Islet of Langerhans (tissue), 1 donor: ENCODE results near the gene ADGRA3.

ENCODE experiments used
- FAIRE-seq: peaks from one replicate; lab custom pipeline; 2011; peaks lifted over from hg19 to GRCh38; lab: Jason Lieb, UNC

ADGRA3 gene, protein sequence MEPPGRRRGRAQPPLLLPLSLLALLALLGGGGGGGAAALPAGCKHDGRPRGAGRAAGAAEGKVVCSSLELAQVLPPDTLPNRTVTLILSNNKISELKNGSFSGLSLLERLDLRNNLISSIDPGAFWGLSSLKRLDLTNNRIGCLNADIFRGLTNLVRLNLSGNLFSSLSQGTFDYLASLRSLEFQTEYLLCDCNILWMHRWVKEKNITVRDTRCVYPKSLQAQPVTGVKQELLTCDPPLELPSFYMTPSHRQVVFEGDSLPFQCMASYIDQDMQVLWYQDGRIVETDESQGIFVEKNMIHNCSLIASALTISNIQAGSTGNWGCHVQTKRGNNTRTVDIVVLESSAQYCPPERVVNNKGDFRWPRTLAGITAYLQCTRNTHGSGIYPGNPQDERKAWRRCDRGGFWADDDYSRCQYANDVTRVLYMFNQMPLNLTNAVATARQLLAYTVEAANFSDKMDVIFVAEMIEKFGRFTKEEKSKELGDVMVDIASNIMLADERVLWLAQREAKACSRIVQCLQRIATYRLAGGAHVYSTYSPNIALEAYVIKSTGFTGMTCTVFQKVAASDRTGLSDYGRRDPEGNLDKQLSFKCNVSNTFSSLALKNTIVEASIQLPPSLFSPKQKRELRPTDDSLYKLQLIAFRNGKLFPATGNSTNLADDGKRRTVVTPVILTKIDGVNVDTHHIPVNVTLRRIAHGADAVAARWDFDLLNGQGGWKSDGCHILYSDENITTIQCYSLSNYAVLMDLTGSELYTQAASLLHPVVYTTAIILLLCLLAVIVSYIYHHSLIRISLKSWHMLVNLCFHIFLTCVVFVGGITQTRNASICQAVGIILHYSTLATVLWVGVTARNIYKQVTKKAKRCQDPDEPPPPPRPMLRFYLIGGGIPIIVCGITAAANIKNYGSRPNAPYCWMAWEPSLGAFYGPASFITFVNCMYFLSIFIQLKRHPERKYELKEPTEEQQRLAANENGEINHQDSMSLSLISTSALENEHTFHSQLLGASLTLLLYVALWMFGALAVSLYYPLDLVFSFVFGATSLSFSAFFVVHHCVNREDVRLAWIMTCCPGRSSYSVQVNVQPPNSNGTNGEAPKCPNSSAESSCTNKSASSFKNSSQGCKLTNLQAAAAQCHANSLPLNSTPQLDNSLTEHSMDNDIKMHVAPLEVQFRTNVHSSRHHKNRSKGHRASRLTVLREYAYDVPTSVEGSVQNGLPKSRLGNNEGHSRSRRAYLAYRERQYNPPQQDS (N-terminal part only)

DNA sequence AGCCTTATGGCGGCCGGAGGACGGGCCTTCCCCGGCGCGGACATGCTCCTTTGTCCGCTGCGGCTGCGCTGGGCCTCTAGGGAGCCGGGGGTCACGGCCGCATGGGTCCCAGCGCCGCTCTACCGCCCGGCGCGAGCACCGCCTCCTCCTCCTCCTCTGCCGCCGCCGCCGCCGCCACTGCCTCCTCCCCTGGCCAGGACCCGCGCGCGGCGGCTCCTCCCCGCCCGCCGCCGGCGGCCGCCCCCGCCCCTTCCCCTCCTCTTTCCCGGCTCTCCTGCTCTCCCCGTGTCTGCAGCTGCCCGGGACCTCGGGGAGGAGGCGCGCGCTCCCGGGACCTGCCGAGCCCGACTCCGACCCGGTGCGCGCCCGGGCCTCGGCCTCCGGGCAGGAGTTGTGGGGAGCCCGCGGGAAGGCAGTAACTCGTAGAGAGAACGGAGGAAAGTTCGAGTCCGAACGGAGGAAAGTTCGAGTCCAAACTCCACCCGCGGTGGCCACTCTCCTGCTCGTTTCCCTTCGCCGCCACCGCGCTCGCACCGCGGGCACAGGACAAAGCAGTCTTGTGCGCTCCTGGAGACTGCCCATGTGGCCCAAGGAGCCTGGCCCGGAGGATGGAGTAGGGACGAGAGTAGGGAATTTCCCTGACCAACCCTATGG is at the start of gene ADGRA3:
TSS of gene ADGRA3 (minus strand) at position 179 of the 654 bp plus-strand sequence. CDS start 282 bp downstream, outside the sequence.
- FAIRE-seq, result no peak

DNA sequence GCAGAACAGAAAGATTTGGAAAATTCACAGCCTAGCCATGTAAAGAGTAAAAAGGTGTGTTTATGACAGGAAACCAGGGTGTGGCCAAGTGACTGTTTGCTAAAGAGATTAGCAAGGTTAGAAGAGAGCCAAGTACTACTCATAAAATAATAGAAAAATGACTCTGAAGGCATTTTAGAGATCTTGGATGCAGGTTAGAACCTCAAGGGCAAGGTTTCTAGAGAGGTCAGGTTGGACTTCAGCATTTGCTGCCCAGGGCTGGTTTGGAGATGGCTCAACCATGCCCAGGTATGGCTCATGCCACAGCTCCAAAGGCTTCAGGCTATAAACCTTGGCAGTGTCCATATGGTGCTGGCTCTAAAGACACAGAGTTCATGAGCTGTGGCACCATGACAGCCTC is 40.6 kb upstream of the ADGRA3 start:
- FAIRE-seq, result no peak

DNA sequence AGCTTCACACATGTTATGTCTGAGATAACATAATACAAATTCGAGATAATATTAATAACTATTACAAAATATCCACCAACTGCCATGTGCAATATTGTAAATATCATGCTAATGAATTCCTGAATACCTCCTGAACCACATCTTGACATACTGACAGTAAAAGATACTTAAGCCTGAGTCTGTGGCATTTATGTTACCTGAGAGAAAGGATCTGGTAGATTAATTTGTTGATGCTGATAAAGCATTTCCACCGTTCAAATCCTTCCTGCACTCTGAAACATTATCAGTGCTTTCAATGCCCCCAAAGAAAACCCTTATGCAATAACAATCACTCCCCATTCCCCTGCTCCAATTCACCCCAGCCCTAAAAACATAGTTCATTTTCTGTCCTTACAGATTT is 38.8 kb upstream of the ADGRA3 start:
- FAIRE-seq, result no peak

DNA sequence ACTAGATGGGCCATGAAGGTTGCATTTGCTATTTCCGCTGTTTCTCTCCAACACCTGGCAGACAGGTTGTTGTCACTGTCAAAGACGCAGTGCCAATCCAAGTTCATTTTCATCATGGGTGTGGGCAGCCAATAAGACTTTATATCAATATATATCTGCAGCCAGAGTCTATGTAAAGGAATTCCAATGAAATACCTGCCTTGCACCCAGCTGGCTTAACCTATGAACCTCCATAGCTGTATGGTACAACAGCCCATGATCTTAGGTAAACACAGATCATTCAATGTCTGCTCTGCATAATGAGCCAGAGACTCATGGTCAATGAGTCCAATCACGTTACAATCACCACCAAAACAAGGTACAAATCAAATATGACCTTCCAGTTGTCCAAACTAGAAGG is 37.7 kb upstream of the ADGRA3 start:
- no peak for FAIRE-seq

DNA sequence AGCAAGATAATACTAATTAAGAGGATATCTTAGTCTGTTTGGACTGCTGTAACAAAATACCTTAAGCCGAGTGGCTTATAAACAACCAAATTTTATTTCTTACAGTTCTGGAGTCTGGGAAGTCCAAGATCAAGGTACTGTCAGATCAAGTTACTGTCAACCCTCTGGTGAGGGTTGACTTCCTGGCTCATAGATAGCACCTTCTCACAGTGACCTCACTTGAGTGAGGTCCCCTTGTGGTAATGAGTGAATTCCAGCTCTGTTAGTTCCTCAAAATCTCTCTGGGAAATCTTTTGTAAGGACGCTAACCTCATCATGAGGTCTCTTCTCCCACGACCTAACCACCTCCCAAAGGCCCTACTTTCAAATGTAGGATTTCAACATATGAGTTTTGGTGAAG is 36.9 kb upstream of the ADGRA3 start:
- no peak for FAIRE-seq

DNA sequence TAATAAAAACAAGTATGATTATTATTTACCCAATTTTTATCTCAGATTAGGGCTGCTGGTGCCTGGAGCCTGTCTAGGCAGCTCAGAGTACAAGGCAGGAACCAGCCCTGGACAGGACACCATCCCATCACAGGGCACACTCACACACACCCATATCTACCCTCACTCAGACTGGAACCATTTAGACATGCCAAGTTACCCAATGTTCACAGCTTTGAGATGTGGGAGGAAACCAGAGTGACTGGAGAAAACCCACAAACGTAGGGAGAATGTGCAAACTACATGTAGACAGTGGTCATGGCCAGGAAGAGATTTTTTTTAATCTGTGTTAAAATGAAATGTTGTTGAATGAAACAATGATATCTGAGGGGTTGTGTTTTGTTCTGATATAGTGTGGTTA is 35.7 kb upstream of the ADGRA3 start:
- no peak for FAIRE-seq

DNA sequence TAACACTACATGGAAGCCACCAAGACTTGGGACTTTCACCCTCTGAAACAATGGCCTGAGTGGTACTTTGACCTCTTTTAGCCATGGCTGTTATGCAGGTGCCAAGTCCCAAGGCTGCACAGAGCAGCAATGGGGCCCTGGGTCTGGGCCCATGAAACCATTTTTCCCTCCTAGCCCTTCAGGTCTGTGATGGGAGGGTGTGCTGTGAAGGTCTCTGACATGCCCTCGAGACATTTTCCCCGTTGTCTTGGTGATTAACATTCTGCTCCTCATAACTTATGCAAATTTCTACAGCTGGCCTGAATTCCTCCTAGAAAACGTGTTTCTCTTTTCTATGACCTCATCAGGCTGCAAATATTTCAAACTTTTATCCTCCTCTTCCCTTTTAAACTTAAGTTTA is 30.4 kb upstream of the ADGRA3 start:
- no peak for FAIRE-seq

DNA sequence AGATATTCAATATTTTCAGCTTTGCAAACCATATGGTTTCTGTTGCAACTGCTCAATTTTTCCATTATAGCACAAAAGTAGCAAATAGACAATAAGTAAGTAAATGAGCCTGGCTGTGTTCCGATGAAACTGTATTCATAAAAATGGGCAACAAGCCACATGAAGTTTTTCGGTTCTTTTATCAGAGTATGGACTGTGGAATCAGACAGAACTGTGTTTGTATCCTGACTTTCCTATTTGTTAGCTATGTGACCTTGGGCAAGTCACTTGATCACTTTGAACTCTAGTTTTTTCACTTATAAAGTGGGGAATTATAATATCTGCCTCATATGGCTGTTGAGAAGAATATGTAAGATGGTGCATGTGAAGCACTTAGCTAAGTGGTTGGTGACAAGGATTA is 23.4 kb upstream of the ADGRA3 start:
- no peak for FAIRE-seq

DNA sequence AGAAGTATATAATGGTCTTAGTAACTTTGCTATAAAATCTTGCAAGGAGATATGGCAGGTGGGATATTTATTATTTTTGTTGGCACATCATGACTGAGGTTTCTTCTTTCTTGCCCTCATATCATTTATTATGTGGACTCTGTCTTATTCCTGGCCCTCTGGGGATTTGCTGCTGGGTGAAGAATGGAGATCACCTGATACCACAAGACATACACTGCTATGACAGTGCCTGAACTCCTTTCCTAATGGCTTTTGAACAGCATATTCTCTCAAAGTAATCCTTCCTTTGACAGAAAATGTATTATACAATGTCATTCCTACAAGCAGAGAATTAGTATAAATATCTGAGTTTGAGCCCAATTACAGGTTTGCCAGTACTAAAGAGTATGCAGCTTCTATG is 22.0 kb upstream of the ADGRA3 start:
- no peak for FAIRE-seq

DNA sequence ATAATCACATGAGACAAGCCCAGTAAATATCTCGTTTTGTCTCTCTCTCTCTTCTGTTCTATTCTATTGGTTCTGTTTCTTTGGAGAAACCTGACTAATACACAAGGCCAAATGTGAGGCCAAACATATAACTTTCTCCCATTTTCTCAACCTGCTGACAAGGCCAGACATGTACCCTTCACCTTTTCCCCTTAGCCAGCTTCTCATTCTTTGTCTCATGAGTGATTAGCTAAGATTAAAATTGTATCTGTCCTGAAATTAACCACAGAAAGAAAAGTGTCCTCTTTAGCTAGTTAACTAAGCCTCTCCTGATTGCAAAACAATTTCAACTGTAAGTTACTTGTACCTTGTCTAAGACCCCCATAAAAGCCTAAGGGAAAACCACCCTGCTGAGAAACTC is 18.5 kb upstream of the ADGRA3 start:
- FAIRE-seq, result no peak

DNA sequence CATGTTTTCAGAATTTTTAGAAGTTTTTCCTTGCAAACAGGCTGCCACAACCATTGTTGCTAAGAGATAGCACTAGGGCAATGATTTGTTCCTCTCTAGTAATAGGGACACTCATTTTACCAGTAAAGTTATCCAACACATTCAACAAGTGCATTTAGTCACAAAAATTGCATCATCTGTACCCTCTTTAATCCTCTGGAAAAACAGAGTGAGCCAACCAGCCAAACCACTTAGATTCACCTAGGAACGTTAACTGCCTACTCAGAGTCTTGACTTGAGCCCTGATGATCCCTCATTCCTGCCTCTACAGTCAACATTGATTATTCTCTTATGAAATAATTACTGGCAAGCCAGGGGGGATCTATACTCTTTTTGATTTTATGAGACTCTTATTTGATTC is 17.0 kb upstream of the ADGRA3 start:
- no peak for FAIRE-seq

DNA sequence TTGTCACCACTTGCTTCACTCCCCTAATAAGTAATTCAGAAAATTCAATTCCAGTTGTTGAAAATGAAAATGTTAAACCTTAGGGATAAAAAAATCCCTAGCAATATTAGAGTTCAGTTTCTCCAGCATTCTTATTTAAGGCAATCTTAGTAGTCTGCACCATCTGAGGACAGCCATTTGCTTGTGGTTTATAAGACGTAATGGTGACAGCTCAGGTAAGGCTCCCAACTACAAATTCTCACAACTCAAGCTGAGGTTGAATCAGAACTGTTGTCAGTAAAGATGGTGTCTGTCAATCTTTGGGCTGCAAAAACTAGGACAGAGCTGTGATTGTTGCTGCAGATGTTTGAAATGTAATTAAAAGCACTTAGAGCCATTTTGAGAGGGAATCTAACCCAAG is 16.3 kb upstream of the ADGRA3 start:
- no peak for FAIRE-seq

DNA sequence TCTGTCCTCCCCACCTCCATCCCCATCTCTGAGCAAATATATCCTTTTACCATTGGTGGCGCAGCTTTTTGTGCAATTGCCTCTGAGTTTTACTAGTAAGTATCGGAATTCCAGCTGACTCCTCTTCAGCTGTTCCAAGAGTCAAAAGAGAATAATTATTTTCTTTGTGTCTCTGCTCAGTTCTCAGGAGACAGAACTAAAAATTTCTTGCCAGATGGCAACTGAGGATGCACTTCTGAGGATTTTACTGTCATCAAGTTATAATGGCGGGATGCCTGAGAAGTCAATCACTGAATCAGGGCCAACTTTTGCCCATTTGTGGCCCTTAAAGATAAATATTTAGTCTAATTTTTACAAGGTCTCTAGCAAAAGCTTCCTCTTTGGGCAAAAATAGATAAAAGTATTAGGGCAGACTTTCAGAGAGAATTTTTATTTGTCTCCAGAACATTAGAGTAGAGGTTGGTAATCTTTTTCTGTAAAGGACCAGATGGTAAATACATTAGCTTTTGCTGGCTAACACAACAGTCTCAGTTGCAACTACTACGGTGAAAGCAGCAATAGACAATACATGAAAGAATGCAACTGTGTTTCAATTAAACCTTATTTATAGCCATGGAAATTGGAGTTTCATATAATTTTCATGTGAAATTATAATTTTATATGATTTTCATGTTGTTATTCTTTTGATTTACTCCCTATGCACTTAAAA is 15.6 kb upstream of the ADGRA3 start:
- no peak for FAIRE-seq

DNA sequence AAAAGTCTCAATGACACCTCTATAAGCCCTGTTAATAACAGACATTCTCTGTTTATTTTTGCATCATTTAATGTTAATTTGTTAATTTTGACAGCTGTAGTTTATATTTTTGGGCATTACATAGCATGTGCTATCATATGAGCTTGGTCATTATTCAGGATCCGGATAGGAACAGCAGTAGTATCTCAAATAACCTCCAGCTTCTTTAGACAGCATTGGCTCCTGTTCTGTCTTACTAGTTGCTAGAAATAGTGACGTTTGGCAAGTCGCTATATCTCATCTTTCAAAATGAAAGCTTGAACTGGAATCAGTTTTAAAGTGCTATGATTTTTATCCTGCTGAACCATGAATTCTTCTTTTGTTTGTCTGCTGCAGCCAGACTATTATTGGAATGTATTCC is 9.0 kb upstream of the ADGRA3 start:
- no peak for FAIRE-seq

DNA sequence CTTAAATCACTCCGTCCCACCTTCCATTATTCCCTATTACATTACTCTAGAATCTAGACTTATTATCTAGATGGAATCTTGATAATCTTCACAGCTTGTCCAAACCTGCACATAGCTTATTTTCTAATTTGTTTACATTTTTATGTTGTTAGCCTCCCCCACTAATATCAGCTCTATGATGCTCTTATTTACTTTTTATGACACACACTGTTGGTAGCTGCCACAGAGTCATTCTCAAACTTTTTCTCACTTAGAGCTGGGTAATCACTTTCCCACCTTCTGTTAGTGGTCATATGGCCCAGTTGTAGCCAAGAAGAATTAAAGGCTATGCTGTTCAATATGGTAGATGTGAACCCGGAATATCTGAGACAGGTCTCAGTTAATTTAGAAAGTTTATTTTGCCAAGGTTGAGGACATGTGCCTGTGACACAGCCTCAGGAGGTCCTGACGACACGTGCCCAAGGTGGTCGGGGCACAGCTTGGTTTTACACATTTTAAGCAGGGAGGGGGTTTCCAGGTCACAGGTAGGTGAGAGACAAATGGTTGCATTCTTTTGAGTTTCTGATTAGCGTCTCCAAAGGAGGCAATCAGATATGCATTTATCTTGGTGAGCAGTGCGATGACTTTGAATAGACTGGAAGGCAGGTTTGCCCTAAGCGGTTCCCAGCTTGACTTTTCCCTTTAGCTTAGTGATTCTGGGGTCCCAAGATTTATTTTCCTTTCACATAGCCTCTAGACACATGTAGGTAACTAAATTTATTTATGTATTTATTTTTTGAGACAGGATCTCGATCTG is 7.0 kb upstream of the ADGRA3 start:
- FAIRE-seq, result no peak

DNA sequence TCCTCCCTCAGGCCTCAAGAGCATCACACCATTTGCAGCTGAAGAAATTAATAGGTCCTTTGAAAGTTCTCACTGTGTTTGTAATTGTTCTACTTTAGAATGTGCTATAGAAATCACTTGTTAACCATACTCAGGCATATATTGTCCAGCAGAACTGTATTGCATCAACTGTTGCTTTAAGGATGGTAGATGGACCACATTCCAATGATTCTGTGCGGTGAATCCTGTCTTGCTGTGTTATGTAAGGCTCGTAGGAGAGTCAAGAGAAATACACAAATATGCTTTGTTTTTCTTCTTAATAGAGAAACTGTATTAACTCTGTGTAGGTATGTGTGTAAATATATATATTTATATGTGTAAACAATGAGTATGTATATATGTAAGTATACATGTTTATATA is 6.3 kb upstream of the ADGRA3 start:
- no peak for FAIRE-seq

DNA sequence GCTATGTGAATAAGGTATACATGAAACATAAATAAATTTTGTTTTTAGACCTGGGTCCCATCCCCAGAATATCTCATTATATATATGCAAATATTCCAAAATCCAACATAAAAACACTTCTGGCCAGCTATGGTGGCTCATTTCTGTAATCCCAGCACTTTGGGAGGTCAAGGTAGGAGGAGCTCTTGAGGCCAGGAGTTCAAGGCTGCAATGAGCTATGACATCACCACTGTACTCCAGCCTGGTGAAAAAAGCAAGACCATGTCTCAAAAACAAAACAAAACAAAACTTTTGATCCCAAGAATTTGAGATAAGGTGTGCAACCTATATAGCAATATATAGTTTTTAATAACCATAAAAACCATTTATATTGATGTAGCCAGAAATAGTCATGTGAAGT is 5.4 kb upstream of the ADGRA3 start:
- FAIRE-seq, result no peak

DNA sequence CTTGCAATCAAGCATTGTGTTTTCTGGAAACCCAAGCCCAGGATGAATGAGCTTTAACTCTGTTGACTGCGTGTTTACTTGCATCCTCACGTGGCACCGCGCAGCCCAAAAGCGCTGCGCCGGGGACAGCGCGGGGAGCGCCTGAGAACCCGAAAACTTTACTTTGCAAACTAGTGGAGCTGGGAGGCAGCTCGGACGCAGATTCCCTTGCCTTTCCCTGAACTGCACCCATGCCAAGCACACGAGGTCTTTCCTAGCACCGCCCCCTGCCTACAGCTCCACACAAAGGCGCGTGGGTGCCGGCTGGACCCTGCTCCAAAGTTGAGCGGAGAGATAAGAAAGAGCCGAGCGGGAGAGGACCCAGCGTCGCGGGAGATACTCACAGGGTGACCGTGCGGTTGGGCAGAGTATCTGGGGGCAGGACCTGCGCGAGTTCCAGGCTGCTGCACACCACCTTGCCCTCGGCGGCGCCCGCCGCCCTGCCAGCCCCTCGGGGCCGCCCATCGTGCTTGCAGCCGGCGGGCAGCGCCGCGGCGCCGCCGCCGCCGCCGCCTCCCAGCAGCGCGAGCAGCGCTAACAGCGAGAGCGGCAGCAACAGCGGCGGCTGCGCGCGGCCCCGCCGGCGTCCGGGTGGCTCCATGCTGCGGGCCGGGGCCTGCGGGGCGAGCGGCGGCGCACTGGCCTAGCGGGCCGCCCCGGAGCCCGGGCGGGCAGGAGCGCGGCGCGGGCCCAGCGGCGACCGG is 550 bp downstream of the ADGRA3 start:
- FAIRE-seq, result no peak

DNA sequence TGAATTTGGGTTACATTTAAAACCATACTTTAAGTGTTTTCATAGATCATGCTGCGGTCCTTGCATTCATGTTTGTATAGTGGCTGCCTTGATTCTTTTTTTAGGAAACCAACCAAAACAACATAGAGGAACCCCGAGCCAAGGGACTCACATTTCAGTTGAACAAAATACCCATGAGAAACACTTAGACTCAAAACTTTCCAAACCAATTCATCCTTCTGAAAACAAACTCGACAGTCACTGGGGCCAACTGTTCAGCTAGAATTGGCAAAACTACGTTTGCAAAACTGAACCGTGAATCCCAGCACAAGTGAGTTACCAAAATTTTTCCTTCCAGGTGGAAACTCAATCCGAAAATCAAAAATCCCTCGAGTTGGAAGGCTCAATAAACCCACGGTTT is 1.4 kb downstream of the ADGRA3 start:
- FAIRE-seq, result no peak

DNA sequence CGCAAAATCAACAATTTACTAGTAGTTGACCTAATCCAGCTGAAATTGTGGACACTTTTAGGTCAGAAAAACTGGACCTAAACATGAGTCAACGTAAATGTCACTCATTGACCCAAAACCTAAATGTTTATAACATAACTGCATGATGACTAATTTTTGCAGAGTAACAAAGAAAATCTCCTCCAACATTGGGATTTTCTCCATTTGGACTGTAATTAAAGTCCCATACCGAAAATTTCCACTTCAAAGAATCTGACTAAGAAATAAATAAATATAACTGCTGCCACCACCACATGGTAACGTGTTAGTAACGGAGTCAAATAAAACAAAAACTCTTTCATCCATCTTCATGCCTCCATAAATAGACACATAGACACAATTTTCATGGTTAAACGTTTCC is 1.9 kb downstream of the ADGRA3 start:
- FAIRE-seq, result no peak
